Measurements from ENCODE around the gene MYO15B. TPM values are rescaled to one million over a fixed set of nuclear protein-coding genes. Genes with fewer than 3 reads are reported as not detected.

MYO15B gene
- total RNA-seq, 1 donor from 2014 or later: 285 TPM

DNA sequence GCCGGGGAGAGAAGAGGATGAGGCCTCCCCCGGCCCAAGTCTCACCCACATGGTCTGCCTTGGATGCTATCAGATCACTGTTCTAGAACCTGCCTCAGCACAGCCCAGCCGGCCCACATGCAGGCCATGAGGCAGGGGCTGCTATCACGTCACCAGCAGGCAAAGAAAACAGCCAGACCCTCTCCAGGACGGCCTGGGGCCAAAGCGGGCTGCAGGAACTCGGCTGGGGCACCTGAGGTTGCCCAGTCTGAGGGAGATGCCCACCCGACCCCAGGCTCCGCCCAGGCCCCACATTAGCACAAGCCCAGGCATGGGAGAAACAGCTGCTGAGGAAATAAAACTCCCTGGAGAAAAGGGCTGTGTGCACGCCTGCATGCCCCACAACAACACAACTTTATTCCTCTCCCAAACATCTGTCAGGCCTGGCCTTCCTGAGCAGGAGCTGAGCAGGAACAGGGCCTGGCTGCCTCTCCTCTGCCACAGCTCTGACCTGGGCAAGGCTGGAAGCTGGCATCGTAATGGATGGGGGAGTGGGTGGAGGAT, 39.0 kb downstream of the MYO15B start:
- Histone ChIP-seq H3K4me3 (no peak overlapping the region), H3K4me1 (no peaks in the 10 kb centered on the region), H3K9me3 (no peaks in the 10 kb centered on the region), H3K36me3 (peaks cover 29 to 40% of the 10 kb centered on the region in 2 donors), H3K27me3 (no peaks in the 10 kb centered on the region), H3K27ac (no peak overlapping the region)
- no peak for DNase-seq (ENCODE audit: low spot score in 2 of 2)
- intact Hi-C loops (cut with DNase I): no loop called here
- TF ChIP-seq, protein P1, sequence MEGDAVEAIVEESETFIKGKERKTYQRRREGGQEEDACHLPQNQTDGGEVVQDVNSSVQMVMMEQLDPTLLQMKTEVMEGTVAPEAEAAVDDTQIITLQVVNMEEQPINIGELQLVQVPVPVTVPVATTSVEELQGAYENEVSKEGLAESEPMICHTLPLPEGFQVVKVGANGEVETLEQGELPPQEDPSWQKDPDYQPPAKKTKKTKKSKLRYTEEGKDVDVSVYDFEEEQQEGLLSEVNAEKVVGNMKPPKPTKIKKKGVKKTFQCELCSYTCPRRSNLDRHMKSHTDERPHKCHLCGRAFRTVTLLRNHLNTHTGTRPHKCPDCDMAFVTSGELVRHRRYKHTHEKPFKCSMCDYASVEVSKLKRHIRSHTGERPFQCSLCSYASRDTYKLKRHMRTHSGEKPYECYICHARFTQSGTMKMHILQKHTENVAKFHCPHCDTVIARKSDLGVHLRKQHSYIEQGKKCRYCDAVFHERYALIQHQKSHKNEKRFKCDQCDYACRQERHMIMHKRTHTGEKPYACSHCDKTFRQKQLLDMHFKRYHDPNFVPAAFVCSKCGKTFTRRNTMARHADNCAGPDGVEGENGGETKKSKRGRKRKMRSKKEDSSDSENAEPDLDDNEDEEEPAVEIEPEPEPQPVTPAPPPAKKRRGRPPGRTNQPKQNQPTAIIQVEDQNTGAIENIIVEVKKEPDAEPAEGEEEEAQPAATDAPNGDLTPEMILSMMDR (IDR thresholded peaks at IDR 0.05): no peak

DNA sequence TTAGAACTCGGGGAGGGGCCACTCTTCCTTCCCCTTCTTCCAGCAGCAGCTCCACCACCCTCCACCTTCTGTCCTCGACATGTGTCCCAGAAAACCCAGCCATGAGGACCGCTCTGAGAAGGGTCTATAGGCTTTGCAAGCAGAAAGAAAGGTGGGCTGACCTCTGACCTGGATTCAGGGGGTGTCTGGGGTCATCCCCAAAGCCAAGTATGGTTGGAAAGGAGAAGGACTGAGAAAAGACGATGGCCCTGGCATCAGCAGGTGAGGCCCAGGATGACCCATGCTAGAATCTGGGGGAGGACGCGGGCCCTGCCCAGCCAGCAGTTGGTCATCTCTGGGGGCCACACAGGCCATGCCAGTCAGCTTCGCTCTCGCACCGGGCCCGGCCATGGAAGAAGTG, 39.5 kb downstream of the MYO15B start:
- H3K27me3 ChIP-seq: no peaks in the 10 kb centered on the region
- TF ChIP-seq, protein P1 (IDR thresholded peaks at IDR 0.05): no peak
- no peak for DNase-seq (ENCODE audit: low spot score in 2 of 2)
- no peak overlapping the region for H3K27ac ChIP-seq
- H3K4me3 ChIP-seq: no peak overlapping the region
- no peaks in the 10 kb centered on the region for H3K9me3 ChIP-seq
- peaks cover 29 to 40% of the 10 kb centered on the region in 2 donors for H3K36me3 ChIP-seq
- intact Hi-C loops (cut with DNase I): no loop called here
- no peaks in the 10 kb centered on the region for H3K4me1 ChIP-seq

DNA sequence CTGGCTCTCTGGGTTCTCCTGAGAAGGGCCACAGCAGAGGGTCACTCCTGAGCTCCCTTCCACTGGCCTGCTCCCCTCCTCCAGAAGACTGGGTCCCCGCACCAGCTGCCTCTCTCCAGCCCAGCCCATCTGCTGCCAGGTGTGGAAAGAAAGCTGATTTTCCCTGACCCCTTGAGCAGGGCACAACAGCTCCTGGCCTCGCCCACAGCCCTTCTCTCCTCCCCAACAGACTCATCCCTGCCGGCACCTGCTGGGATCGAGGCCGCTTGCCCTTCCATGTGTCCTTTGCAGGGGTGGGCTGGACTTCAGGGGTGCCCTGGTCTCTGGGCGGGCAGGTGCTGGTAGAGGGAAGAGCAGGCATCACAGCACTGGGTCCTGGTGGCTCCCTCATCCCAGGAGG, 40.8 kb downstream of the MYO15B start:
- no peaks in the 10 kb centered on the region for H3K27me3 ChIP-seq
- H3K4me1 ChIP-seq: peaks cover 3 to 9% of the 10 kb centered on the region in 2 donors
- DNase-seq (ENCODE audit: low spot score in 2 of 2): no peak
- H3K36me3 ChIP-seq: peaks cover 29 to 40% of the 10 kb centered on the region in 2 donors
- TF ChIP-seq, protein P1 (IDR thresholded peaks at IDR 0.05): no peak
- intact Hi-C loops (cut with DNase I): no loop called here
- H3K9me3 ChIP-seq: no peaks in the 10 kb centered on the region
- H3K4me3 ChIP-seq: no peak overlapping the region
- H3K27ac ChIP-seq: no peak overlapping the region

DNA sequence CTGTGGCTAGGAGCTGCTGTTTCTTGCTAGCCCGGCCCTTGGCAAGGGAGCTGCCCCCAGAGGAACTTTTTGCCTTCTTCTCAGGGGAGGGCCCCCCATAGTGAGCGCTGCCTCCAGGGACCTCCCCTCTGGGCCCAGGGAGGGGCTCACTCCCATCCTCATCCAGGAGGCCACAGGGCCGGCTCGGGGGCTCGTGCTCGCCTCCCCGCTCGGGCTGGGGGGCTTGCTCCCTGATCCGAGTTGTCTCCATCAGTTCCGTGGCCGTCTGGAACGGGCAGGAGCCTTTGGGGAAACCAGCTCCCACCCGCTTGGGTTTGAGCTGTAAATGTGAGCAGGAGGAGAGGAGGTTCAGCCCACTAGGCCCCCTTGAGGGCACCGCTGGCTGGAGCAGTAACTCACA, 41.6 kb downstream of the MYO15B start:
- H3K9me3 ChIP-seq: no peaks in the 10 kb centered on the region
- H3K36me3 ChIP-seq: peaks cover 28 to 40% of the 10 kb centered on the region in 2 donors

DNA sequence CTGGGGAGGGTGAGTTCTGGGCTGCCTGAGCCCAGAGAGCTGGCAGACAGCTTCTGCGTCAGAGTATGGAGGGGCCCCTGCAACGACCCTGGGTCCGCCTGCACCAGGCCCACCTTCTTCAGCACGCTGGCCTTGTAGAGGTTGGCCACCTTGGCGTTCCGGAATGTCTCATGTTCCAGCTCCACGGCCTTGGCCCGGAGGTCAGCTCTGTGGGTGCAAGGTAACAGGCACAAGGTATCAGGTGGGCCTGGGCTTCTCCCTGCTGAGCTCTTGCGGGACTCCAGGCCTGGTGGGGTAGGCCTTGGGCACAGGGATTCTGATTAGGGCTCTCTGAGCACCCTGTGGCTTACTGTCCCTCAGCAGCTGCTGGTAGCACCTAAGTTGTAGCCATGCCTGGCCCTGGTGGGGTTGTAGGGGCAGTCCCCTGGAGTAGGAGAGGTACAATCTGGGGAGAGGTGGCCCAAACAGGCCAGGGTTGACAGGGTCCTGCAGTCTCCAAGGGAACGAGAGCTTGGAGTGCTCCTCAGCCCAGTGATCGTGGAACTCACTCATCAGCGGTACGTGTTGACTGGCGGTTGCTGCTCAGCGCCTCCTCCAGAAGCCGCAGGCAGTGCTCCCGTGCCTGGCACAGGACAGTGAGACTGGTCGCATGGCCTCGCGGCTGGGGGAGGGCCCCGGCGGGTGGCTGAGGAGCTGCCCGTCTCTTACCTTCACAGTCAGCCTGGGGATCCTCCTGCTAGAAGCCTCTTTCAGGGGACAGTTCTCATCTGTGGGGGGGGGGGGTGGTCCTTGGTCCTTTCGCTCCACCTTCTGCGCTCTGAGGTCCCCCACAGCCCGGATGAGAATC, 42.7 kb downstream of the MYO15B start:
- DNase-seq (ENCODE audit: low spot score in 2 of 2): no peak
- TF ChIP-seq, protein P1 (IDR thresholded peaks at IDR 0.05): no peak
- Histone ChIP-seq H3K4me3 (no peak overlapping the region), H3K36me3 (peaks cover 19 to 30% of the 10 kb centered on the region in 2 donors), H3K4me1 (peaks cover 11 to 19% of the 10 kb centered on the region in 2 donors), H3K27ac (no peak overlapping the region), H3K27me3 (no peaks in the 10 kb centered on the region), H3K9me3 (no peaks in the 10 kb centered on the region)
- intact Hi-C loops (cut with DNase I): no loop called here

More for the DNA sequence above, 41.6 kb downstream of the MYO15B start:
- peaks cover 10 to 16% of the 10 kb centered on the region in 2 donors for H3K4me1 ChIP-seq
- H3K4me3 ChIP-seq: no peak overlapping the region
- no peak for DNase-seq (ENCODE audit: low spot score in 2 of 2)
- no peak overlapping the region for H3K27ac ChIP-seq
- intact Hi-C loops (cut with DNase I): no loop called here
- TF ChIP-seq, protein P1 (IDR thresholded peaks at IDR 0.05): no peak
- no peaks in the 10 kb centered on the region for H3K27me3 ChIP-seq
